ENCODE results near the gene RAB7A.

DNA sequence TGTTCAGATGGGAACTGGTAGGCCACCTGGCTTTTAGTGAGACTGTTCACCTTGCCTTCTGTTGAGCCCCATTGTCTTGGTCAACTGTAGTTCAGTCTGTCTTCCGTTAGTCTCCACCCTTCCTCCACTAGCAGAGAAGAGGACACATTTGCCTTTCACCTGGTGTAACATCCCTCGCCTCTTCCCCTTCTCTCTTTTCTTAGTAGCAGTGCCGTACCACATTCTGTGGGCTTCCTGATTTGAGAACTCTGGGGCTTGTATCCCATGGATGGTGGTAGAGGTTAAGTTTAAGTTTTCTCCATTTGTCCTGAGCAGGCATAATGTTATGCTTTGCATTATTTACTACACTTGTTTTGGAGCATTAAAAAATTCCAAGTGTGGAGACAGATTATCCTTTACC is 49.3 kb downstream of the RAB7A start:
- no peak for TF ChIP-seq RFX5 (IDR thresholded peaks at IDR 0.05; ENCODE audit: low read depth, low read length)
- TF ChIP-seq, protein P1, sequence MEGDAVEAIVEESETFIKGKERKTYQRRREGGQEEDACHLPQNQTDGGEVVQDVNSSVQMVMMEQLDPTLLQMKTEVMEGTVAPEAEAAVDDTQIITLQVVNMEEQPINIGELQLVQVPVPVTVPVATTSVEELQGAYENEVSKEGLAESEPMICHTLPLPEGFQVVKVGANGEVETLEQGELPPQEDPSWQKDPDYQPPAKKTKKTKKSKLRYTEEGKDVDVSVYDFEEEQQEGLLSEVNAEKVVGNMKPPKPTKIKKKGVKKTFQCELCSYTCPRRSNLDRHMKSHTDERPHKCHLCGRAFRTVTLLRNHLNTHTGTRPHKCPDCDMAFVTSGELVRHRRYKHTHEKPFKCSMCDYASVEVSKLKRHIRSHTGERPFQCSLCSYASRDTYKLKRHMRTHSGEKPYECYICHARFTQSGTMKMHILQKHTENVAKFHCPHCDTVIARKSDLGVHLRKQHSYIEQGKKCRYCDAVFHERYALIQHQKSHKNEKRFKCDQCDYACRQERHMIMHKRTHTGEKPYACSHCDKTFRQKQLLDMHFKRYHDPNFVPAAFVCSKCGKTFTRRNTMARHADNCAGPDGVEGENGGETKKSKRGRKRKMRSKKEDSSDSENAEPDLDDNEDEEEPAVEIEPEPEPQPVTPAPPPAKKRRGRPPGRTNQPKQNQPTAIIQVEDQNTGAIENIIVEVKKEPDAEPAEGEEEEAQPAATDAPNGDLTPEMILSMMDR (conservative IDR thresholded peaks at IDR 0.05; ENCODE audit: low read depth, low read length), result no peak
- TF ChIP-seq POLR2A (IDR thresholded peaks at IDR 0.05; ENCODE audit: low read depth, low read length), result no peak
- TF ChIP-seq RCOR1 (IDR thresholded peaks at IDR 0.05; ENCODE audit: insufficient replicate concordance, low read length), result no peak
- no peak for TF ChIP-seq CEBPB (IDR thresholded peaks at IDR 0.05; ENCODE audit: low read depth, low read length)
- TF ChIP-seq, protein P2, sequence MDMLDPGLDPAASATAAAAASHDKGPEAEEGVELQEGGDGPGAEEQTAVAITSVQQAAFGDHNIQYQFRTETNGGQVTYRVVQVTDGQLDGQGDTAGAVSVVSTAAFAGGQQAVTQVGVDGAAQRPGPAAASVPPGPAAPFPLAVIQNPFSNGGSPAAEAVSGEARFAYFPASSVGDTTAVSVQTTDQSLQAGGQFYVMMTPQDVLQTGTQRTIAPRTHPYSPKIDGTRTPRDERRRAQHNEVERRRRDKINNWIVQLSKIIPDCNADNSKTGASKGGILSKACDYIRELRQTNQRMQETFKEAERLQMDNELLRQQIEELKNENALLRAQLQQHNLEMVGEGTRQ (IDR thresholded peaks at IDR 0.05; ENCODE audit: low read depth, low read length), result no peak
